Trophoblast cell (in vitro differentiated cells and primary cell): ENCODE results near the gene GJB1.
"Not testable (repeated sequence)": the region's sequence is repeated elsewhere in the genome, so short reads cannot be mapped to it uniquely, and the experiment has no call there.

Experiments
- DNase-seq, 2 donors: peaks; one replicate each; pipeline ENCODE4 v3.0.0-alpha.2; 2016
- H2AFZ ChIP-seq: 2 replicates; pipeline ENCODE4 v1.6.1; 2013; ENCODE audit warnings: low read length, moderate library complexity, mild to moderate bottlenecking; ENCODE audit not compliant: insufficient read depth, poor library complexity
- H2AK5ac ChIP-seq: 2 replicates; pipeline ENCODE4 v1.6.1; 2013; ENCODE audit warnings: mild to moderate bottlenecking, low read length
- H2BK120ac ChIP-seq: 2 replicates; pipeline ENCODE4 v1.6.1; 2013; ENCODE audit warnings: low read length, mild to moderate bottlenecking, moderate library complexity; ENCODE audit not compliant: insufficient read depth, poor library complexity
- H2BK12ac ChIP-seq: 2 replicates; pipeline ENCODE4 v1.6.1; 2013; ENCODE audit warnings: mild to moderate bottlenecking, low read length, moderate library complexity
- H2BK5ac ChIP-seq: 2 replicates; pipeline ENCODE4 v1.6.1; 2013; ENCODE audit warnings: low read length, low read depth, moderate library complexity, mild to moderate bottlenecking; ENCODE audit not compliant: poor library complexity
- H3K14ac ChIP-seq: 2 replicates; pipeline ENCODE4 v1.6.1; 2013; ENCODE audit warnings: mild to moderate bottlenecking, low read length
- H3K18ac ChIP-seq: 2 replicates; pipeline ENCODE4 v1.6.1; 2013; ENCODE audit warnings: mild to moderate bottlenecking, low read length
- H3K23ac ChIP-seq: 2 replicates; pipeline ENCODE4 v1.6.1; 2013; ENCODE audit warnings: low read length
- H3K27ac ChIP-seq: 2 replicates; pipeline ENCODE4 v1.5.1; 2013; ENCODE audit warnings: low read depth, mild to moderate bottlenecking, inconsistent platforms, low read length, moderate library complexity
- H3K27me3 ChIP-seq: 2 replicates; pipeline ENCODE4 v1.6.1; 2013; ENCODE audit warnings: inconsistent platforms, mild to moderate bottlenecking, low read length, moderate library complexity; ENCODE audit not compliant: insufficient read depth
- H3K36me3 ChIP-seq, 2 experiments: 1 replicate in 1 of 2; 2 replicates in 1 of 2; pipeline ENCODE4 v1.6.1; 2013; ENCODE audit warnings: low read length in 2 of 2, mild to moderate bottlenecking in 2 of 2, moderate library complexity in 1 of 2; ENCODE audit not compliant: insufficient read depth in 2 of 2, control insufficient read depth in 1 of 2
- H3K4ac ChIP-seq: 2 replicates; pipeline ENCODE4 v1.6.1; 2013; ENCODE audit warnings: low read depth, mild to moderate bottlenecking, low read length, moderate library complexity
- H3K4me1 ChIP-seq, 2 experiments: 1 replicate in 1 of 2; 2 replicates in 1 of 2; pipeline ENCODE4 v1.6.1; 2013; ENCODE audit warnings: low read length in 2 of 2, mild to moderate bottlenecking in 2 of 2, moderate library complexity in 1 of 2; ENCODE audit not compliant: insufficient read depth in 2 of 2, control insufficient read depth in 1 of 2
- H3K4me2 ChIP-seq: 2 replicates; pipeline ENCODE4 v1.6.1; 2013; ENCODE audit warnings: inconsistent platforms, mild to moderate bottlenecking, low read length, moderate library complexity
- H3K4me3 ChIP-seq: 2 replicates; pipeline ENCODE4 v1.5.1; 2013; ENCODE audit warnings: mild to moderate bottlenecking, low read depth, low read length, inconsistent platforms
- H3K79me1 ChIP-seq: one replicate; pipeline ENCODE4 v1.6.1; 2013; ENCODE audit warnings: low read length
- H3K79me2 ChIP-seq: 2 replicates; pipeline ENCODE4 v1.6.1; 2013; ENCODE audit warnings: low read length, mild to moderate bottlenecking; ENCODE audit not compliant: control insufficient read depth, insufficient read depth, poor library complexity
- H3K9ac ChIP-seq: 2 replicates; pipeline ENCODE4 v1.6.1; 2013; ENCODE audit warnings: mild to moderate bottlenecking, low read length
- H3K9me3 ChIP-seq: 2 replicates; pipeline ENCODE4 v1.6.1; 2013; ENCODE audit warnings: low read depth, mild to moderate bottlenecking, control low read depth, inconsistent platforms, low read length; ENCODE audit not compliant: insufficient read depth
- H4K12ac ChIP-seq: 2 replicates; pipeline ENCODE4 v1.6.1; 2013; ENCODE audit warnings: low read depth, mild to moderate bottlenecking, low read length, moderate library complexity
- H4K8ac ChIP-seq: 2 replicates; pipeline ENCODE4 v1.6.1; 2013; ENCODE audit warnings: low read depth, mild to moderate bottlenecking, low read length, moderate library complexity
- H4K91ac ChIP-seq: one replicate; pipeline ENCODE4 v1.6.1; 2013; ENCODE audit warnings: low read depth, mild to moderate bottlenecking, low read length, moderate library complexity
- WGBS: extraction: QIAGEN DNeasy Blood & Tissue Kit; methylation state at CpG from one replicate; pipeline ENCODE4 v1.1.7; 2013; ENCODE audit warnings: missing lambda C conversion rate; ENCODE audit not compliant: insufficient read length, insufficient coverage; ENCODE audit errors: extremely low coverage; 5-methylcytosine and 5-hydroxymethylcytosine counted together

The GJB1 gene

GRCh38 chrX:71177327-71177726, 45.7 kb upstream of the GJB1 start:
- H3K36me3 ChIP-seq = no peaks in the 10 kb centered on the region
- peaks cover 8% of the 10 kb centered on the region for H3K79me1 ChIP-seq
- H3K14ac ChIP-seq = no peak overlapping the region
- no peak overlapping the region for H3K4me3 ChIP-seq
- H3K18ac ChIP-seq = no peak overlapping the region
- peaks cover 5 to 6% of the 10 kb centered on the region in 2 experiments for H3K4me1 ChIP-seq
- no peak overlapping the region for H3K23ac ChIP-seq
- no peak overlapping the region for H2BK5ac ChIP-seq
- DNase-seq = no peak
- H4K12ac ChIP-seq = no peak overlapping the region
- H3K4me2 ChIP-seq = no peak overlapping the region
- H2BK120ac ChIP-seq = no peak overlapping the region
- H4K8ac ChIP-seq = no peak overlapping the region
- no CpG with 5 or more reads among the region's 3 CpGs for WGBS
- no peak overlapping the region for H2AK5ac ChIP-seq
- H2AFZ ChIP-seq = no peak overlapping the region
- no peak overlapping the region for H4K91ac ChIP-seq
- no peak overlapping the region for H3K9ac ChIP-seq
- peaks cover 2% of the 10 kb centered on the region for H3K79me2 ChIP-seq
- H3K4ac ChIP-seq = no peak overlapping the region
- no peaks in the 10 kb centered on the region for H3K9me3 ChIP-seq
- no peak overlapping the region for H2BK12ac ChIP-seq
- H3K27me3 ChIP-seq = no peaks in the 10 kb centered on the region
- H3K27ac ChIP-seq = no peak overlapping the region

GRCh38 chrX:71178908-71179307, 44.1 kb upstream of the GJB1 start:
- no CpG with 5 or more reads among the region's 4 CpGs for WGBS
- DNase-seq = peak; percentile 33 to 75
- no peaks in the 10 kb centered on the region for H3K9me3 ChIP-seq
- H2BK120ac ChIP-seq = no peak overlapping the region
- no peak overlapping the region for H3K18ac ChIP-seq
- H3K36me3 ChIP-seq = no peaks in the 10 kb centered on the region
- no peaks in the 10 kb centered on the region for H3K27me3 ChIP-seq
- no peak overlapping the region for H2AK5ac ChIP-seq
- no peak overlapping the region for H3K4me3 ChIP-seq
- no peak overlapping the region for H4K91ac ChIP-seq
- H3K79me2 ChIP-seq = peaks cover 2% of the 10 kb centered on the region
- no peak overlapping the region for H4K8ac ChIP-seq
- H3K4me2 ChIP-seq = no peak overlapping the region
- no peak overlapping the region for H3K14ac ChIP-seq
- H3K9ac ChIP-seq = no peak overlapping the region
- peaks cover 4 to 11% of the 10 kb centered on the region in 2 experiments for H3K4me1 ChIP-seq
- H4K12ac ChIP-seq = no peak overlapping the region
- no peak overlapping the region for H3K4ac ChIP-seq
- H3K23ac ChIP-seq = no peak overlapping the region
- H2BK5ac ChIP-seq = no peak overlapping the region
- H3K27ac ChIP-seq = no peak overlapping the region
- no peak overlapping the region for H2AFZ ChIP-seq
- H2BK12ac ChIP-seq = no peak overlapping the region
- peaks cover 11% of the 10 kb centered on the region for H3K79me1 ChIP-seq

GRCh38 chrX:71180579-71181265, 42.3 kb upstream of the GJB1 start:
- not testable (repeated sequence) for H2BK12ac ChIP-seq, H2AK5ac ChIP-seq, H3K4ac ChIP-seq, H4K8ac ChIP-seq, H3K18ac ChIP-seq, H2BK120ac ChIP-seq, H3K4me3 ChIP-seq, H2AFZ ChIP-seq, H3K9ac ChIP-seq, H3K9me3 ChIP-seq, H3K27ac ChIP-seq, H3K27me3 ChIP-seq, H3K23ac ChIP-seq, H3K14ac ChIP-seq, DNase-seq, H3K36me3 ChIP-seq, H4K12ac ChIP-seq, H3K79me2 ChIP-seq, H3K4me2 ChIP-seq, H2BK5ac ChIP-seq
- H4K91ac ChIP-seq = peak overlapping the region; percentile 93
- WGBS = no CpG with 5 or more reads among the region's 9 CpGs
- H3K79me1 ChIP-seq = peaks cover 11% of the 10 kb centered on the region
- peaks cover 4 to 11% of the 10 kb centered on the region in 2 experiments for H3K4me1 ChIP-seq

GRCh38 chrX:71181558-71181909, 41.5 kb upstream of the GJB1 start:
- Histone ChIP-seq H3K9me3 (no peaks in the 10 kb centered on the region), H3K79me1 (peaks cover 11% of the 10 kb centered on the region), H3K27me3 (no peaks in the 10 kb centered on the region), H3K4me1 (peaks cover 4 to 11% of the 10 kb centered on the region in 2 experiments), H2BK12ac (peak overlapping the region; percentile 31), H3K79me2 (peaks cover 2% of the 10 kb centered on the region), H4K91ac (peak overlapping the region; percentile 93), H3K4me3 (no peak overlapping the region), H3K36me3 (no peaks in the 10 kb centered on the region), H4K12ac (peak overlapping the region; percentile 96), H3K4ac (no peak overlapping the region), H4K8ac (peak overlapping the region; percentile 97), H2BK5ac (peak overlapping the region; percentile 68), H3K23ac (no peak overlapping the region), H2AK5ac (peak overlapping the region; percentile 69), H3K9ac (no peak overlapping the region), H3K14ac (peak overlapping the region; percentile 93), H3K18ac (peak overlapping the region; percentile 78), H3K4me2 (peak overlapping the region; percentile 71), H3K27ac (peak overlapping the region; percentile 11), H2AFZ (no peak overlapping the region), H2BK120ac (peak overlapping the region; percentile 60)
- no CpG with 5 or more reads among the region's 10 CpGs for WGBS
- DNase-seq = no peak
